KOPT-K1 (cell line): Measurements from ENCODE around the gene TGM4.
"Not testable (repeated sequence)": the region's sequence is repeated elsewhere in the genome, so short reads cannot be mapped to it uniquely, and the experiment has no call there.

Experiments
- H3K27ac ChIP-seq: fragments of 200-600 bp; sonication (generic); 2 replicates; pipeline ENCODE4 v1.5.1; 2016; ENCODE audit warnings: antibody characterized with exemption, mild to moderate bottlenecking, low read depth, low read length; ENCODE audit not compliant: poor library complexity, severe bottlenecking
- H3K36me3 ChIP-seq: fragments of 200-600 bp; sonication (generic); 2 replicates; pipeline ENCODE4 v1.5.1; 2017; ENCODE audit warnings: antibody characterized with exemption, mild to moderate bottlenecking, low read length, moderate library complexity; ENCODE audit not compliant: insufficient read depth
- H3K9me3 ChIP-seq: fragments of 200-600 bp; sonication (generic); 2 replicates; pipeline ENCODE4 v1.5.1; 2017; ENCODE audit warnings: antibody characterized with exemption, low read length, mild to moderate bottlenecking; ENCODE audit not compliant: insufficient read depth, poor library complexity, severe bottlenecking

Gene TGM4

DNA sequence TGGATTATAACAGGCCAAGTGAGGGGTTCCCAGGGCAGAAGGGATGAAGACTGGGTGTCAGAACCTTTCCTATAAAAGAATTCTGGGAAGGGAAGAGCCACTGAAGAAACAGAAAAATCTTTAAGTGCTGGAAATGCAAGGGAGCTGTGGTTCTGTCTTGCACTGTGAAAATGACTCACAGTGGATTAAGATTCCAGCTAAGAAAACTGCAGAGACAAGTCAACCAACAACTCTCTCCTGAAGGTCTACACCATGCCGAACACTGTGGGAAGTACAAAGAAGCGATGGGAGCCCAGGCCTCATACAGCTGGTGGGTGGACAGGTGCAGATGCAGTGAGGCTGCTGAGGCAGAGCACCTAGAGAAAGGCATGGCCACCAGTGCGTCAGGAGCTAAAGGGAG lies 73.8 kb downstream of the TGM4 start:
- Histone ChIP-seq H3K36me3 (peaks cover 43% of the 10 kb centered on the region), H3K27ac (no peak overlapping the region), H3K9me3 (no peaks in the 10 kb centered on the region)

DNA sequence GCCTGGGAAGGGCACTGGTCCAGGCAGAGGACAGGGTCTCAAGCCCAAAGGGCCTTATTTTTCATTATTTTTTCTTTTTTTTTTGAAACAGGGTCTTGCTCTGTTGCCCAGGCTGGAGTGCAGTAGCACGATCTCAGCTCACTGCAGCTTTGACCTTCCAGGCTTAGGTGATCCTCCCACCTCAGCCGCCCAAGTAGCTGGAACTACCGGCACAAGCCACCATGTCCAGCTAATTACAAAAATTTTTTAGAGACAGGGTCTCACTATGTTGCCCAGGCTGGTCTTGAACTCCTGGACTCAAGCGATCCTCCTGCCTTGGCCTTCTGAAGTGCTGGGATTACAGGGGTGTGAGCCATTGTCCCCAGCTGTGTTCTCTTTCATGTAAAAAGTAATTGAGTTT lies 75.4 kb downstream of the TGM4 start:
- H3K36me3 ChIP-seq = peaks cover 43% of the 10 kb centered on the region
- not testable (repeated sequence) for H3K27ac ChIP-seq, H3K9me3 ChIP-seq

DNA sequence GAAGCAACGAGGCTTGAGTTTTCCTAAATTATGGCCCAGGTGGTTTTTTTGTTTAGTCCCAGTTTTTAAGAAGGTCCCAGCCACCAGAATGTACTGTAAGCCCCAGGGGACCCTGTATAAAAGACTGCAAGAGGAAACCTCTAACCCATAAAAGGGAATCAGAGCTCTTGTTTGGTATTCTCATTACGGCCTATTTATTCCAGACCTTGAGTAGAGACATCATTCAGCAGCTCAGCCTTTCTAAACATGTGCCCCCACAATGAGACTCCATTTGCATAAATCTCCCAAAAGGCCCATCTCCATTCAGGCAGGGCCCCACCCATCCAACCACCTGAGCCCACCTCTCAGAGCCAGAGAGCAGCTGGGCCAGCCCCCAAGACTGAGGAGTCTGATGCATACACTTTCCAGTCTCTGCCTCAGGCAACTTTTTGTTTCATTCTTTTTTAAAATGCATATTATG lies 75.9 kb downstream of the TGM4 start:
- Histone ChIP-seq H3K27ac (no peak overlapping the region), H3K36me3 (peaks cover 42% of the 10 kb centered on the region), H3K9me3 (no peaks in the 10 kb centered on the region)

DNA sequence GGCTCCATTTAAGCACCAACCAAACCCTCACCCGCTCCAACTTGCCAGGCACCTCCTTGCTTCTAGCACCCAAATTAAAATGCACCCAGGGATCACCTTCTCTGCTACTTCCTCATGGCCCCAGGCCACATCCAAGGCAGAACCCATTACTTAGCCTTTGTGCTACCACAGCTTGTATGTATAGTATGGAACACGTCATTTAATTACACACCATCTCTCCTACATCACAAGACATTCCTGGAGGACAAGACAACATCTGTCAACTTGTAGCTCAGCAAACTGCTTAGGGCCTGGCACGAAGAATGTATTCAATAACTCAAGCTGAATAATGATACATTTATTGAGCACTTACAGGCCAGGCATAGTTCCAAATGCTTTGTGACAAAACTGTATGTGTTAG lies 78.3 kb downstream of the TGM4 start:
- peaks cover 54% of the 10 kb centered on the region for H3K36me3 ChIP-seq

DNA sequence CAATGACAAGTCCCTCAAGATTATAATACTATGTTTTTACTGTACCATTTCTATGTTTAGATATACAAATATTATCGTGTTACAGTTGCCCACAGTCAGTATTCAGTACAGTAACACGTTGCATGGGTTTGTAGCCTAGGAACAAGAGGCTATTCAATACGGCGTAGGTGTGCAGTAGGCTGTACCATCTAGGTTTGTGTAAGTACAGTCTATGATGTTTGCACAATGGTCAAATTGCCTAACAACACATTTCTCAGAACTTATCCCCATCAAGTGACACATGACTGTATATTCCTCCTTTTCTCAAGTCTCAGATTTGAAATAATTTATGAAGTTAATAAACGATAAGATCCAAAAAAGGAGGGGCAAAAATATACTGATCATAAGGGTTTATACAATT lies 79.9 kb downstream of the TGM4 start:
- no peaks in the 10 kb centered on the region for H3K9me3 ChIP-seq
- peaks cover 60% of the 10 kb centered on the region for H3K36me3 ChIP-seq
- H3K27ac ChIP-seq = no peak overlapping the region

More for the DNA sequence above, 78.3 kb downstream of the TGM4 start:
- no peak overlapping the region for H3K27ac ChIP-seq
- H3K9me3 ChIP-seq = no peaks in the 10 kb centered on the region

DNA sequence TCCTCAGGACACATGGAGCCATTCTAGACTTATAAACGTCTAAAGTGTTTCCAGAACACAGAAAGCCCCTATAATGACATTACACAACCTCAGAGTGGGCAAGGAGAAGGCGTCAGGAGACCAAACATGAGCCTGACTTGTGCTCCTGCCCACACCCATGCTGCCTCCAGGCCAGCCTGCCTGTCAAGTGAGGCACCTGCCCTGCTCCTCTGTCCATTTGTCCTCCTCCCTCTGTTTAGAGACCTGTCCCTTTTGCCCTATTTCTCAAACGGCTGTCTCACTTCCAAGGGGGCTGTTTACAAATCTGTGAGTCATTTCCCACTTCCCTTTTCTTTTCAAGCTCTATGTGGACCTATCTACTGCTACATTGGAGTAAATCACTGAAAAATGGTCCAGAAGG lies 80.6 kb downstream of the TGM4 start:
- H3K27ac ChIP-seq = no peak overlapping the region
- H3K9me3 ChIP-seq = no peaks in the 10 kb centered on the region
- peaks cover 62% of the 10 kb centered on the region for H3K36me3 ChIP-seq

DNA sequence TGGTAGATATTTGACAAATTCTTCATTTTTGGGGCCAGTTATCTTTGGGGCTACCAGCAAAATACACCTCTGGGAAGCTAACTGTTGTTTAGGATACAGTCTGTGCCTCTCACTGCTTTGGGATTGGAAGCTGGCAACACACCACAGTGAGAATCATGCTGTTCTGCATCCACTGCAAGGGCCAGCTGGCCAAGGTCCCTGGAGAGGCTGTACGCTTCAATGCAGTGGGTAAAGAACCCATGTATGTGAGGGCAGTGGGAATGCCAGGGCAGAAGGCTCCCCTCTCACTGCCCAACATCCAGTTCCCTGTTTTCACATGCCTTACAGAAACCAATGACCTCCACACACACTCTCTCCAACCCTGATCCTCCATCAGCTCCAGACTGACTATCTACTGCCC lies 81.5 kb downstream of the TGM4 start:
- peaks cover 62% of the 10 kb centered on the region for H3K36me3 ChIP-seq
- no peaks in the 10 kb centered on the region for H3K9me3 ChIP-seq
- no peak overlapping the region for H3K27ac ChIP-seq

GRCh38 chr3:44957986-44958385 lies 83.6 kb downstream of the TGM4 start:
- no peaks in the 10 kb centered on the region for H3K9me3 ChIP-seq
- H3K27ac ChIP-seq = no peak overlapping the region
- peaks cover 58% of the 10 kb centered on the region for H3K36me3 ChIP-seq

- H3K27ac ChIP-seq = no peak overlapping the region
- H3K36me3 ChIP-seq = peaks cover 57% of the 10 kb centered on the region
- H3K9me3 ChIP-seq = no peaks in the 10 kb centered on the region
Observed at GRCh38 chr3:44958386-44958785, 84.0 kb downstream of the TGM4 start.

DNA sequence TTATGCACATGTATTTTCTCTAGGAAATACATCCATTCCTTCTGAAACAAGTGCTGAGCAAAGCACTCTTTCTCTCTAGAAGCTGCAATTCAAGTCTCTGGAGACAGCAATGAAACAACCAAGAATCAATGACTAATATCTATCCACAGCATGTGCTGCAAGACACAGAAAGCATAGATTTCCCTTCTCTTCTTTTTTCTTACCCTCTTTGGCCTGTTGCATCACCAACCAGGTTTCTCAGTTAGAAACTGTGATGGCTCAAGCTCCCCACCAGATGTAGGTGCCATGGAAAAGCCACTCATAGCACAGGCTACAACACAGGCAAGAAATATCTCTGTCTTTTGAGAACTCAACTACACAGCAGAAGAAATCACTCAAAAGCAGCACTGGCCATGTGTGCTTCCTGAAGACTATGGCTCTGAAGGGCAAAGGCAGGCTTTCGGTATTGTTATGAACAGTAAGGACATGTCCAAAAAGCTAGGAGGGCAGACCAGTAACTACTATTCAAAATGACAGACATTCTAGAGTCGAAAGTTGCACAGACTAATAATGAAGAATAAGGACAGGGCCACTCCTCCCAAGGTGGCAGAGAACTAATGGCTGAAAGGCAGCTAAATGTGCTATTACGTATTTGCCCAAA lies 86.1 kb downstream of the TGM4 start:
- Histone ChIP-seq H3K27ac (no peak overlapping the region), H3K9me3 (no peaks in the 10 kb centered on the region), H3K36me3 (peaks cover 39% of the 10 kb centered on the region)

GRCh38 chr3:44961888-44962287 lies 87.5 kb downstream of the TGM4 start:
- Histone ChIP-seq H3K9me3 (no peaks in the 10 kb centered on the region), H3K27ac (no peak overlapping the region), H3K36me3 (peaks cover 26% of the 10 kb centered on the region)

DNA sequence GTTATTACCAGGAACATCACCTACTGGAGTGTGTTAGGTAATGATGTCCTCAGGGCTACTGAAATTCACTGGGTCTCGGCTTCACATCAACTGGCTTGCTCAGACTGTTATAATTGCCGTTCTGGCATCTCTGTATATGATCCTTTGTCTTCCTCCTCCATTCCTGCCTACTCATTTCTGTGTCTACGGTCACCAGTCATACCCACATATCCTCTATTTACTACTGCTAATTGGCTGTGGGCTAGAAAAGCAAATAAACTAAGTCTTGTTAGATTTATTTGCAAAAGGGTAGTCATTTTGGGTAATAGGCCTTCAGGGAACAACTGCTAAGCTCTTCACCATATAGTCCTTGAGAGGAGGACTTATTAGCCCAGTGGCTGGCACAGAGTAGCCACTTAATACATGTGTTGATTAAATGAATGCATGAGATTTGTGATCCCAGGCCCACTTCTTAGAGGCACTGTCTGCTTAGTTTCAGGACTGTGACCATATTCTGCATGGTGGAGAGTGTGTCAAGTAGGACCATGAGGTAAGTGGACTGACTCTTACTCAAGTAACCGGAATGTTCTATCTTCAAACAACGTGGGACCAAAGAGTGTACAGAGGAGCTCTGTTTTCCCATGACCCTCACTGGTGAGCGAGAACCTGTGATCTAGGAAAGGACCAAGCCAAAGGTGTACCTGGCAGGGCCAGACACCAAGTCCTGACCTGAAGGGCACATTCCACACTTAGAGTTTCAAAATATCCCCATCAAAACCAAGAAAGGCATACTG lies 88.4 kb downstream of the TGM4 start:
- H3K27ac ChIP-seq = no peak overlapping the region
- H3K9me3 ChIP-seq = no peaks in the 10 kb centered on the region
- H3K36me3 ChIP-seq = peaks cover 17% of the 10 kb centered on the region

GRCh38 chr3:44963571-44964325 lies 89.3 kb downstream of the TGM4 start:
- Histone ChIP-seq H3K27ac (no peak overlapping the region), H3K9me3 (no peaks in the 10 kb centered on the region), H3K36me3 (peaks cover 7% of the 10 kb centered on the region)
